HEK293 (cell line): ENCODE results near the gene SRRM4.

ENCODE experiments used
- CTCF ChIA-PET: fragments of 350-600 bp; formaldehyde crosslinking; extraction: SDS; loops from one replicate; lab custom pipeline; 2021; ENCODE audit warnings: antibody characterized with exemption; lab: Yijun Ruan, JAX
- POLR2A ChIA-PET: fragments of 300-600 bp; formaldehyde crosslinking; extraction: SDS; loops from one replicate; lab custom pipeline; 2020; ENCODE audit warnings: antibody characterized with exemption, inconsistent platforms; lab: Yijun Ruan, JAX
- H3K27ac ChIP-seq: fragments of 200-500 bp; sonication (Bioruptor generic); 2 replicates; pipeline ENCODE4 v1.5.1; 2014; ENCODE audit warnings: low read depth, low read length, control low read depth, inconsistent platforms; ENCODE audit errors: extremely low read depth
- H3K36me3 ChIP-seq, 2 experiments: fragments of 200-500 bp in 1 of 2; sonication (Bioruptor generic) in 1 of 2; 1 replicate in 1 of 2; 2 replicates in 1 of 2; pipeline ENCODE4 v1.5.1; 2014 to 2017; ENCODE audit warnings: inconsistent platforms in 2 of 2, low read length in 2 of 2; ENCODE audit not compliant: control insufficient read depth in 2 of 2, insufficient read depth in 1 of 2
- H3K4me1 ChIP-seq: fragments of 200-500 bp; sonication (Bioruptor generic); 2 replicates; pipeline ENCODE4 v1.5.1; 2014; ENCODE audit warnings: mild to moderate bottlenecking, low read length, inconsistent platforms; ENCODE audit not compliant: control insufficient read depth, insufficient read depth
- H3K4me3 ChIP-seq: 2 replicates; pipeline ENCODE4 v1.5.1; 2011; ENCODE audit warnings: low read depth, mild to moderate bottlenecking, control low read depth, low read length, moderate library complexity
- H3K9me3 ChIP-seq: fragments of 200-500 bp; sonication (Bioruptor generic); 2 replicates; pipeline ENCODE4 v1.5.1; 2014; ENCODE audit warnings: low read depth, low read length, inconsistent platforms; ENCODE audit not compliant: control insufficient read depth, insufficient read depth
- EGR2 ChIP-seq: fragments of 450-650 bp; formaldehyde crosslinking; IDR thresholded peaks from 2 replicates; pipeline ENCODE4 v1.5.1; 2016; ENCODE audit warnings: low read depth, missing biosample characterization, missing genetic modification characterization
- MZF1 ChIP-seq: fragments of 450-650 bp; formaldehyde crosslinking; IDR thresholded peaks from 2 replicates; pipeline ENCODE4 v1.5.1; 2017; ENCODE audit warnings: missing biosample characterization, missing genetic modification characterization, borderline replicate concordance
- WT1 ChIP-seq: fragments of 450-650 bp; formaldehyde crosslinking; IDR thresholded peaks from 2 replicates; pipeline ENCODE4 v1.5.1; 2016; ENCODE audit warnings: missing biosample characterization, missing genetic modification characterization
- ZNF114 ChIP-seq: fragments of 450-650 bp; formaldehyde crosslinking; IDR thresholded peaks from 2 replicates; pipeline ENCODE4 v1.5.0; 2017; ENCODE audit warnings: missing biosample characterization, missing genetic modification characterization
- ZNF140 ChIP-seq: fragments of 450-650 bp; formaldehyde crosslinking; IDR thresholded peaks from 2 replicates; pipeline ENCODE4 v1.5.1; 2016; ENCODE audit warnings: missing biosample characterization, missing genetic modification characterization
- ZNF169 ChIP-seq: fragments of 450-650 bp; formaldehyde crosslinking; IDR thresholded peaks from 2 replicates; pipeline ENCODE4 v1.5.1; 2016; ENCODE audit warnings: missing biosample characterization, missing genetic modification characterization
- ZNF184 ChIP-seq: fragments of 450-650 bp; IDR thresholded peaks from 2 replicates; pipeline ENCODE4 v1.5.1; 2018; ENCODE audit warnings: missing biosample characterization, mild to moderate bottlenecking, missing genetic modification characterization
- ZNF2 ChIP-seq: fragments of 450-650 bp; formaldehyde crosslinking; IDR thresholded peaks from 2 replicates; pipeline ENCODE4 v1.5.1; 2016; ENCODE audit warnings: missing biosample characterization, missing genetic modification characterization
- ZNF202 ChIP-seq: fragments of 450-650 bp; formaldehyde crosslinking; IDR thresholded peaks from 2 replicates; pipeline ENCODE4 v1.5.1; 2016; ENCODE audit warnings: missing biosample characterization, missing genetic modification characterization, borderline replicate concordance
- ZNF214 ChIP-seq: fragments of 450-650 bp; formaldehyde crosslinking; IDR thresholded peaks from 2 replicates; pipeline ENCODE4 v1.5.1; 2017; ENCODE audit warnings: missing biosample characterization, mild to moderate bottlenecking, missing genetic modification characterization, borderline replicate concordance
- ZNF37A ChIP-seq: fragments of 450-650 bp; IDR thresholded peaks from 2 replicates; pipeline ENCODE4 v1.5.1; 2018; ENCODE audit warnings: missing biosample characterization, missing genetic modification characterization
- ZNF426 ChIP-seq: fragments of 450-650 bp; formaldehyde crosslinking; IDR thresholded peaks from 2 replicates; pipeline ENCODE4 v1.5.1; 2017; ENCODE audit warnings: missing biosample characterization, missing genetic modification characterization, mild to moderate bottlenecking, inconsistent platforms, moderate library complexity
- ZNF48 ChIP-seq: fragments of 450-650 bp; formaldehyde crosslinking; IDR thresholded peaks from 2 replicates; pipeline ENCODE4 v1.5.1; 2016; ENCODE audit warnings: missing biosample characterization, missing genetic modification characterization
- ZNF549 ChIP-seq: fragments of 450-650 bp; IDR thresholded peaks from 2 replicates; pipeline ENCODE4 v1.5.1; 2018; ENCODE audit warnings: missing biosample characterization, missing genetic modification characterization, mild to moderate bottlenecking, inconsistent platforms, moderate library complexity
- ZNF561 ChIP-seq: fragments of 450-650 bp; IDR thresholded peaks from 2 replicates; pipeline ENCODE4 v1.5.1; 2018; ENCODE audit warnings: missing biosample characterization, missing genetic modification characterization, borderline replicate concordance
- ZNF664 ChIP-seq: fragments of 450-650 bp; formaldehyde crosslinking; IDR thresholded peaks from 2 replicates; pipeline ENCODE4 v1.5.1; 2016; ENCODE audit warnings: missing biosample characterization, missing genetic modification characterization
- ZNF776 ChIP-seq: fragments of 450-650 bp; formaldehyde crosslinking; IDR thresholded peaks from 2 replicates; pipeline ENCODE4 v1.5.0; 2017; ENCODE audit warnings: missing biosample characterization, missing genetic modification characterization, borderline replicate concordance
- ZNF791 ChIP-seq: fragments of 450-650 bp; formaldehyde crosslinking; IDR thresholded peaks from 2 replicates; pipeline ENCODE4 v1.5.1; 2016; ENCODE audit warnings: missing biosample characterization, missing genetic modification characterization
- ZNF837 ChIP-seq: fragments of 450-650 bp; formaldehyde crosslinking; IDR thresholded peaks from 2 replicates; pipeline ENCODE4 v1.5.1; 2016; ENCODE audit warnings: missing biosample characterization, missing genetic modification characterization
- ZNF843 ChIP-seq: fragments of 450-650 bp; formaldehyde crosslinking; IDR thresholded peaks from 2 replicates; pipeline ENCODE4 v1.5.1; 2016; ENCODE audit warnings: missing biosample characterization, missing genetic modification characterization
- ZSCAN4 ChIP-seq: fragments of 450-650 bp; formaldehyde crosslinking; IDR thresholded peaks from 2 replicates; pipeline ENCODE4 v1.5.1; 2017; ENCODE audit warnings: missing biosample characterization, missing genetic modification characterization
- TF ChIP-seq, protein P1 (sequence below): fragments of 450-650 bp; formaldehyde crosslinking; conservative IDR thresholded peaks from 2 replicates; pipeline ENCODE4 v1.5.1; 2016; ENCODE audit warnings: low read depth, missing biosample characterization, missing genetic modification characterization
- TF ChIP-seq, protein P2 (sequence below): fragments of 450-650 bp; formaldehyde crosslinking; IDR thresholded peaks from 2 replicates; pipeline ENCODE4 v1.5.1; 2016; ENCODE audit warnings: missing biosample characterization, missing genetic modification characterization, low read depth

SRRM4 gene

DNA sequence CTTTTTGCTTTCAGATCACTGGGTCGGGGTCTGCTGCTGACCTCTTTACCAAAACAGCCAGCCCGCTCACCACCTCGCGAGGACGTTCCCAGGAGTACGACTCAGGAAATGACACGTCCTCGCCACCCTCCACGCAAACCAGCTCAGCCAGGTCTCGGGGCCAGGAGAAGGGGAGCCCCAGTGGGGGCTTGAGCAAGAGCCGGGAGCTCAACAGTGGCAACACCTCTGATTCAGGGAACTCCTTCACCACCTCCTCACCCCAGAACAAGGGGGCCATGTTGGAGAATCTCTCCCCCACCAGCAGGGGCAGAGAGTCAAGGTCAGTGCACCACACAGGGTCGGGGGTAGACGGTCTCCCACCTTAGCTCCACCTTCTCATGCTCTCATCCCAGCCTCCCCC is 164.0 kb downstream of the SRRM4 start:
- Histone ChIP-seq H3K9me3 (no peaks in the 10 kb centered on the region), H3K36me3 (no peaks in the 10 kb centered on the region), H3K4me1 (no peaks in the 10 kb centered on the region), H3K27ac (no peak overlapping the region), H3K4me3 (no peak overlapping the region)
- CTCF ChIA-PET = no interaction called here
- POLR2A ChIA-PET = no interaction called here
- TF ChIP-seq EGR2 (tag by site-specific recombination) (no peak), ZNF114 (tag by site-specific recombination) (no peak), ZNF48 (no peak), ZNF169 (no peak), ZNF184 (tag by site-specific recombination) (no peak)

- TF ChIP-seq ZNF426 (tag by site-specific recombination) (no peak), ZNF202 (no peak), ZSCAN4 (tag by site-specific recombination) (no peak), ZNF776 (tag by site-specific recombination) (no peak), WT1 (no peak), ZNF837 (tag by site-specific recombination) (no peak), MZF1 (tag by site-specific recombination) (no peak), ZNF37A (no peak), ZNF843 (tag by site-specific recombination) (no peak), ZNF549 (tag by site-specific recombination) (no peak), ZNF214 (no peak), ZNF664 (tag by site-specific recombination) (no peak), ZNF140 (tag by site-specific recombination) (no peak), ZNF561 (tag by site-specific recombination) (no peak), ZNF791 (tag by site-specific recombination) (no peak), ZNF2 (no peak)
- TF ChIP-seq, protein P1, sequence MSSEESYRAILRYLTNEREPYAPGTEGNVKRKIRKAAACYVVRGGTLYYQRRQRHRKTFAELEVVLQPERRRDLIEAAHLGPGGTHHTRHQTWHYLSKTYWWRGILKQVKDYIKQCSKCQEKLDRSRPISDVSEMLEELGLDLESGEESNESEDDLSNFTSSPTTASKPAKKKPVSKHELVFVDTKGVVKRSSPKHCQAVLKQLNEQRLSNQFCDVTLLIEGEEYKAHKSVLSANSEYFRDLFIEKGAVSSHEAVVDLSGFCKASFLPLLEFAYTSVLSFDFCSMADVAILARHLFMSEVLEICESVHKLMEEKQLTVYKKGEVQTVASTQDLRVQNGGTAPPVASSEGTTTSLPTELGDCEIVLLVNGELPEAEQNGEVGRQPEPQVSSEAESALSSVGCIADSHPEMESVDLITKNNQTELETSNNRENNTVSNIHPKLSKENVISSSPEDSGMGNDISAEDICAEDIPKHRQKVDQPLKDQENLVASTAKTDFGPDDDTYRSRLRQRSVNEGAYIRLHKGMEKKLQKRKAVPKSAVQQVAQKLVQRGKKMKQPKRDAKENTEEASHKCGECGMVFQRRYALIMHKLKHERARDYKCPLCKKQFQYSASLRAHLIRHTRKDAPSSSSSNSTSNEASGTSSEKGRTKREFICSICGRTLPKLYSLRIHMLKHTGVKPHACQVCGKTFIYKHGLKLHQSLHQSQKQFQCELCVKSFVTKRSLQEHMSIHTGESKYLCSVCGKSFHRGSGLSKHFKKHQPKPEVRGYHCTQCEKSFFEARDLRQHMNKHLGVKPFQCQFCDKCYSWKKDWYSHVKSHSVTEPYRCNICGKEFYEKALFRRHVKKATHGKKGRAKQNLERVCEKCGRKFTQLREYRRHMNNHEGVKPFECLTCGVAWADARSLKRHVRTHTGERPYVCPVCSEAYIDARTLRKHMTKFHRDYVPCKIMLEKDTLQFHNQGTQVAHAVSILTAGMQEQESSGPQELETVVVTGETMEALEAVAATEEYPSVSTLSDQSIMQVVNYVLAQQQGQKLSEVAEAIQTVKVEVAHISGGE (tag by site-specific recombination) = no peak
- TF ChIP-seq, protein P2, sequence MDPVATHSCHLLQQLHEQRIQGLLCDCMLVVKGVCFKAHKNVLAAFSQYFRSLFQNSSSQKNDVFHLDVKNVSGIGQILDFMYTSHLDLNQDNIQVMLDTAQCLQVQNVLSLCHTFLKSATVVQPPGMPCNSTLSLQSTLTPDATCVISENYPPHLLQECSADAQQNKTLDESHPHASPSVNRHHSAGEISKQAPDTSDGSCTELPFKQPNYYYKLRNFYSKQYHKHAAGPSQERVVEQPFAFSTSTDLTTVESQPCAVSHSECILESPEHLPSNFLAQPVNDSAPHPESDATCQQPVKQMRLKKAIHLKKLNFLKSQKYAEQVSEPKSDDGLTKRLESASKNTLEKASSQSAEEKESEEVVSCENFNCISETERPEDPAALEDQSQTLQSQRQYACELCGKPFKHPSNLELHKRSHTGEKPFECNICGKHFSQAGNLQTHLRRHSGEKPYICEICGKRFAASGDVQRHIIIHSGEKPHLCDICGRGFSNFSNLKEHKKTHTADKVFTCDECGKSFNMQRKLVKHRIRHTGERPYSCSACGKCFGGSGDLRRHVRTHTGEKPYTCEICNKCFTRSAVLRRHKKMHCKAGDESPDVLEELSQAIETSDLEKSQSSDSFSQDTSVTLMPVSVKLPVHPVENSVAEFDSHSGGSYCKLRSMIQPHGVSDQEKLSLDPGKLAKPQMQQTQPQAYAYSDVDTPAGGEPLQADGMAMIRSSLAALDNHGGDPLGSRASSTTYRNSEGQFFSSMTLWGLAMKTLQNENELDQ = no peak
- TF ChIP-seq, all 188 proteins: peak for 0
- Histone ChIP-seq H3K4me3 (no peak overlapping the region), H3K36me3 (no peaks in the 10 kb centered on the region), H3K4me1 (no peaks in the 10 kb centered on the region), H3K9me3 (no peaks in the 10 kb centered on the region), H3K27ac (no peak overlapping the region)
- ChIA-PET POLR2A (no interaction called here), CTCF (no interaction called here)
Observed at GRCh38 chr12:119147847-119148448, 166.6 kb downstream of the SRRM4 start.
